ENCODE data around the gene AMBRA1. TPM values are rescaled to one million over a fixed set of nuclear protein-coding genes. Genes with fewer than 3 reads are reported as not detected.

Gene AMBRA1
- total RNA-seq, 1 experiment from 2014 or later, result 15.8 TPM

DNA sequence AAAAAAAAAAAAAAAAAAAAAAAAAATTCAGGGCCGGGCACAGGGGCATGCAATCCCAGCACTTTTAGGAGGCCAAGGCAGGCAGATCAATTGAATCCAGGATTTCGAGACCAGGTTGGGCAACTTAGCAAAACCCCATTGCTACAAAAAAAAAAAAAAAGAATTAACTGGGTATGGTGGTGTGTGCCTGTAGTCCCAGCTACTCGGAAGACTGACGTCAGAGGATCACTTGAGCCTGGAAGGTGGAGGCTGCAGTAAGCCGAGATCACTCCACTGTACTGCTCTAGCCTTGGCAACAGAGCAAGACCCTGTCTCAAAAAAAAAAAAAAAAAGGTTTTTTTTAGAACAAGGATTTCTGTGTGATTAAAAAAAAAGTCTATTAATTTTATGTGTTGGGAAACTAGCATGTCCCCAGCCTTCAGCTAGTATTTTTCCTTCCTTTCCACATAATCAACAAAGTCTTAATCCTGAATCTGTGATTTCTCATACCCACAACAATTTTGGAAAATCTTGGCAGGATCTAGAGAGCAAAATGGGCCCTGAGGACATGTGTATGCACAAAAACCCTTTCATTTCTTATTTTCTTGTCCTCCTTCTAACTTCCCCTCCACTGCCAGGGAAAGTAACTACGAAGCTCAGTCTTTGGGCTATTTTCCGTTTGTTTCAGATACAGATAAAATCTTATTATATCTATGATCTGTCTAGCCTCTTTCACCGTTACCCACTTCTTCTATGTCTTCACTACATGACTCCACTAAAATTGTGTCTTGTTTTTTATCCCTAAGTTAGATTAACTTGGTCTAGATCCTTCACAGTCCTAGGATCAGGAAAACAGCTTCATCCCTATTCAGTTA is 5.7 kb upstream of the AMBRA1 start:
- ATAC-seq, result no peak
- POLR2A ChIA-PET (ENCODE audit: unreplicated experiment), result no interaction called here
- intact Hi-C loops (cut with micrococcal nuclease), result no loop called here
- Histone ChIP-seq H4K20me1 (ENCODE audit: low read length) (no peaks in the 10 kb centered on the region), H3K79me2 (ENCODE audit: low read length) (no peaks in the 10 kb centered on the region), H3F3A (ENCODE audit: low read length, unreplicated experiment) (no peaks in the 10 kb centered on the region), H2AFZ (ENCODE audit: low read length) (no peak overlapping the region), H3K9me3 (ENCODE audit: low read length) (no peaks in the 10 kb centered on the region), H3K4me2 (ENCODE audit: low read length) (no peak overlapping the region), H3K27ac (ENCODE audit: low read length) (no peak overlapping the region), H3K4me3 (ENCODE audit: low read length) (no peak overlapping the region), H3K27me3 (ENCODE audit: low read length) (no peaks in the 10 kb centered on the region), H3K9me2 (replicated peaks; ENCODE audit: low read length) (no peaks in the 10 kb centered on the region), H3K9ac (ENCODE audit: low read length) (no peak overlapping the region), H3K4me1 (ENCODE audit: insufficient read depth, low read length) (peaks cover under 1% of the 10 kb centered on the region), H3K36me3 (ENCODE audit: low read depth, low read length) (no peaks in the 10 kb centered on the region)
- CTCF ChIA-PET, result no interaction called here
- DNase-seq, result no peak
- TF ChIP-seq EZH2phosphoT487 (IDR thresholded peaks at IDR 0.05; ENCODE audit: borderline replicate concordance, low read length), result no peak
- no peak for TF ChIP-seq EZH2 (IDR thresholded peaks at IDR 0.05; ENCODE audit: low read length, unreplicated experiment)
- TF ChIP-seq, protein P1, sequence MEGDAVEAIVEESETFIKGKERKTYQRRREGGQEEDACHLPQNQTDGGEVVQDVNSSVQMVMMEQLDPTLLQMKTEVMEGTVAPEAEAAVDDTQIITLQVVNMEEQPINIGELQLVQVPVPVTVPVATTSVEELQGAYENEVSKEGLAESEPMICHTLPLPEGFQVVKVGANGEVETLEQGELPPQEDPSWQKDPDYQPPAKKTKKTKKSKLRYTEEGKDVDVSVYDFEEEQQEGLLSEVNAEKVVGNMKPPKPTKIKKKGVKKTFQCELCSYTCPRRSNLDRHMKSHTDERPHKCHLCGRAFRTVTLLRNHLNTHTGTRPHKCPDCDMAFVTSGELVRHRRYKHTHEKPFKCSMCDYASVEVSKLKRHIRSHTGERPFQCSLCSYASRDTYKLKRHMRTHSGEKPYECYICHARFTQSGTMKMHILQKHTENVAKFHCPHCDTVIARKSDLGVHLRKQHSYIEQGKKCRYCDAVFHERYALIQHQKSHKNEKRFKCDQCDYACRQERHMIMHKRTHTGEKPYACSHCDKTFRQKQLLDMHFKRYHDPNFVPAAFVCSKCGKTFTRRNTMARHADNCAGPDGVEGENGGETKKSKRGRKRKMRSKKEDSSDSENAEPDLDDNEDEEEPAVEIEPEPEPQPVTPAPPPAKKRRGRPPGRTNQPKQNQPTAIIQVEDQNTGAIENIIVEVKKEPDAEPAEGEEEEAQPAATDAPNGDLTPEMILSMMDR (conservative IDR thresholded peaks at IDR 0.05; ENCODE audit: low read depth, low read length), result no peak
- BruUV-seq (replicated peaks), result no TSS peak

DNA sequence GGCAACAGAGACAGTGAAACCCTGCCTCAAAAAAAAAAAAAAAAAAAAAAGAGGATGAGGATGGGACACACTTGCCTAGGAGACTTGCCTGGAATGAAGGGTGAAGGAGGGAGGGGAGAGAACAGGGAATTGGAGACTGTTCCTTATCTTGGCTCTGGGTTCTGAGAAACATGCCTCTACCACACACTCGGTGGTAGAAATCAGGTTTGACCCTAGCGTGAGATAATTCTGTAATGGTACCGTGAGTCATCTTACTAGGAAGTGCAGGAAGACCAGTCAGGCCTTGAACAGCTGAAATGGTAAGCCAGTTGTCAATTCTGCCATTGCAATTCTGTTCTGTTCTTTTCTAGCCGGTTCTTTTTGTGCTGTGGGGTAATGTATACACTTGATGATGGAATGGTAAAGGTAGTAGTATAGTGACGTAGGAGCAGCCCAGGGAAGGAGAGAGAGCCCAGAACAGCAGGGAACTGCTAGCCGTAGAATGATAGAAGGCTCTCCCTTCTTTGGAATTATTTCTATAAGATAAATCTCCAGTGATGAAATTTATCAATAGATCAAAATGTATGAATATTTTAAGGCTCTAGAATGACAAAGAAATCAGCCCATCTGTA is 3.9 kb upstream of the AMBRA1 start:
- Histone ChIP-seq H3K4me3 (ENCODE audit: low read length) (no peak overlapping the region), H3K9ac (ENCODE audit: low read length) (no peak overlapping the region), H3K9me3 (ENCODE audit: low read length) (no peaks in the 10 kb centered on the region), H3K36me3 (ENCODE audit: low read depth, low read length) (no peaks in the 10 kb centered on the region), H2AFZ (ENCODE audit: low read length) (no peak overlapping the region), H3F3A (ENCODE audit: low read length, unreplicated experiment) (no peaks in the 10 kb centered on the region), H3K4me2 (ENCODE audit: low read length) (no peak overlapping the region), H3K27ac (ENCODE audit: low read length) (no peak overlapping the region), H3K4me1 (ENCODE audit: insufficient read depth, low read length) (peaks cover 9% of the 10 kb centered on the region), H3K27me3 (ENCODE audit: low read length) (no peaks in the 10 kb centered on the region), H3K9me2 (replicated peaks; ENCODE audit: low read length) (no peaks in the 10 kb centered on the region), H3K79me2 (ENCODE audit: low read length) (peaks cover 11% of the 10 kb centered on the region), H4K20me1 (ENCODE audit: low read length) (0 out of 2 replicates have a peak, but pooled peaks cover 3% of the 10 kb centered on the region)
- no peak for ATAC-seq
- no peak for DNase-seq
- POLR2A ChIA-PET (ENCODE audit: unreplicated experiment), result no interaction called here
- BruUV-seq (replicated peaks), result no TSS peak
- CTCF ChIA-PET, result no interaction called here
- TF ChIP-seq EZH2 (IDR thresholded peaks at IDR 0.05; ENCODE audit: low read length, unreplicated experiment) (no peak), EZH2phosphoT487 (IDR thresholded peaks at IDR 0.05; ENCODE audit: borderline replicate concordance, low read length) (no peak)
- TF ChIP-seq, protein P1 (conservative IDR thresholded peaks at IDR 0.05; ENCODE audit: low read depth, low read length), result no peak
- intact Hi-C loops (cut with micrococcal nuclease), result no loop called here

DNA sequence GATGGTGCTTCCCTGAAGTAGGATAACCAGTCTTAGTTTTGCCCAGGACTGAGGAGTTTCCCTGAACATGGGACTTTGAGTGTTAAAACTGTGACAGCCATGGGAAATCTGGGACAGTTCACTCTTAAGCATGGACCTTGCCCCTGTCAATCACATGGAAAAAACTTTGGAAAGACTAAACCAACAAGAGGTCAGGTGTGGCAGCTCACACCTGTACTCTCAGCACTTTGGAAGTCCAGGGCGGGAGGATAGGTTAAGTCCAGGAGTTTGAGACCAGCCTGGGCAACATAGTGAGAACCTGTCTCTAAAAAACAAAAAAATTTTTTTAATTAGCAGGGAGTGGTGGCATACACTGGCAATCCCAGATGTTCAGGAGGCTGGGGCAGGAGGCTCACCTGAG is 3.3 kb upstream of the AMBRA1 start:
- Histone ChIP-seq H3K9ac (ENCODE audit: low read length) (no peak overlapping the region), H3K27me3 (ENCODE audit: low read length) (no peaks in the 10 kb centered on the region), H3K36me3 (ENCODE audit: low read depth, low read length) (no peaks in the 10 kb centered on the region), H3K4me2 (ENCODE audit: low read length) (no peak overlapping the region), H3K9me3 (ENCODE audit: low read length) (no peaks in the 10 kb centered on the region), H3K4me3 (ENCODE audit: low read length) (no peak overlapping the region), H3K79me2 (ENCODE audit: low read length) (peaks cover 17% of the 10 kb centered on the region), H3F3A (ENCODE audit: low read length, unreplicated experiment) (no peaks in the 10 kb centered on the region), H2AFZ (ENCODE audit: low read length) (no peak overlapping the region), H3K4me1 (ENCODE audit: insufficient read depth, low read length) (peaks cover 14% of the 10 kb centered on the region), H4K20me1 (ENCODE audit: low read length) (0 out of 2 replicates have a peak, but pooled peaks cover 5% of the 10 kb centered on the region), H3K9me2 (replicated peaks; ENCODE audit: low read length) (no peaks in the 10 kb centered on the region), H3K27ac (ENCODE audit: low read length) (no peak overlapping the region)
- intact Hi-C loops (cut with micrococcal nuclease), result no loop called here
- no peak for TF ChIP-seq EZH2phosphoT487 (IDR thresholded peaks at IDR 0.05; ENCODE audit: borderline replicate concordance, low read length)
- TF ChIP-seq, protein P1 (conservative IDR thresholded peaks at IDR 0.05; ENCODE audit: low read depth, low read length), result no peak
- TF ChIP-seq EZH2 (IDR thresholded peaks at IDR 0.05; ENCODE audit: low read length, unreplicated experiment), result no peak
- DNase-seq (no peak), ATAC-seq (no peak)
- CTCF ChIA-PET, result no interaction called here
- no TSS peak for BruUV-seq (replicated peaks)
- POLR2A ChIA-PET (ENCODE audit: unreplicated experiment), result no interaction called here
